Neural progenitor cell (in vitro differentiated cells): ENCODE data around the gene S100A6. TPM values are rescaled to one million over a fixed set of nuclear protein-coding genes. Genes with fewer than 3 reads are reported as not detected.

ENCODE experiments used
- DNase-seq: peaks from one replicate; pipeline ENCODE4 v3.0.0-alpha.2; 2016; ENCODE audit warnings: low spot score
- H2AFZ ChIP-seq: fragments of 200-600 bp; sonication (generic); replicated peaks from 2 replicates; pipeline ENCODE4 v1.6.1; 2016; ENCODE audit warnings: antibody characterized with exemption
- H3F3A ChIP-seq: fragments of 200-600 bp; sonication (generic); 2 replicates; pipeline ENCODE4 v1.6.1; 2016; ENCODE audit warnings: antibody characterized with exemption, low read depth
- H3K27ac ChIP-seq: fragments of 200-600 bp; sonication (generic); 2 replicates; pipeline ENCODE4 v1.5.1; 2016; ENCODE audit warnings: mild to moderate bottlenecking
- H3K27me3 ChIP-seq: fragments of 200-600 bp; sonication (generic); 2 replicates; pipeline ENCODE4 v1.6.1; 2016; ENCODE audit warnings: mild to moderate bottlenecking, moderate library complexity
- H3K36me3 ChIP-seq: fragments of 200-600 bp; sonication (generic); 2 replicates; pipeline ENCODE4 v1.5.1; 2016
- H3K4me1 ChIP-seq: fragments of 200-600 bp; sonication (generic); 2 replicates; pipeline ENCODE4 v1.6.1; 2016; ENCODE audit warnings: mixed run types
- H3K4me2 ChIP-seq: fragments of 200-600 bp; sonication (generic); 2 replicates; pipeline ENCODE4 v1.6.1; 2016
- H3K4me3 ChIP-seq: fragments of 200-600 bp; sonication (generic); 2 replicates; pipeline ENCODE4 v1.5.1; 2016
- H3K79me2 ChIP-seq: fragments of 200-600 bp; sonication (generic); 2 replicates; pipeline ENCODE4 v1.6.1; 2016; ENCODE audit warnings: low read depth
- H3K9ac ChIP-seq: fragments of 200-600 bp; sonication (generic); 2 replicates; pipeline ENCODE4 v1.6.1; 2016
- H3K9me3 ChIP-seq: fragments of 200-600 bp; sonication (generic); 2 replicates; pipeline ENCODE4 v1.5.1; 2016; ENCODE audit warnings: low read depth
- H4K20me1 ChIP-seq: fragments of 200-600 bp; sonication (generic); 2 replicates; pipeline ENCODE4 v1.6.1; 2016; ENCODE audit warnings: low read depth
- H3K27ac Mint-ChIP-seq: 3 replicates; pipeline ENCODE4 v1.8.0; 2021; ENCODE audit warnings: mixed read lengths
- H3K27me3 Mint-ChIP-seq: 2 replicates; pipeline ENCODE4 v1.8.0; 2022; ENCODE audit warnings: low read depth, mild to moderate bottlenecking, inconsistent platforms, moderate library complexity, mixed read lengths; ENCODE audit not compliant: insufficient read depth
- H3K36me3 Mint-ChIP-seq: 3 replicates; pipeline ENCODE4 v1.8.0; 2021; ENCODE audit warnings: mixed read lengths
- H3K4me1 Mint-ChIP-seq: 3 replicates; pipeline ENCODE4 v1.8.0; 2021; ENCODE audit warnings: mixed read lengths
- H3K4me3 Mint-ChIP-seq: 3 replicates; pipeline ENCODE4 v1.8.0; 2021; ENCODE audit warnings: mild to moderate bottlenecking, moderate library complexity, mixed read lengths
- H3K9me3 Mint-ChIP-seq: 3 replicates; pipeline ENCODE4 v1.8.0; 2020; ENCODE audit warnings: mixed read lengths
- EZH2 ChIP-seq: fragments of 200-600 bp; sonication (generic); IDR thresholded peaks from 2 replicates; pipeline ENCODE4 v1.6.1; 2017; ENCODE audit warnings: antibody characterized with exemption, mild to moderate bottlenecking, moderate library complexity
- EZH2phosphoT487 ChIP-seq: fragments of 200-600 bp; sonication (generic); IDR thresholded peaks from 2 replicates; pipeline ENCODE4 v1.6.1; 2017; ENCODE audit warnings: antibody characterized with exemption
- total RNA-seq: library from RNA; depleted of rRNA; stranded (reverse); fragments of >200 nt; gene quantifications from 2 replicates; pipeline ENCODE4 v1.2.3, GENCODE V29; 2015; ENCODE audit warnings: low replicate concordance
- TF ChIP-seq, protein P1 (sequence below): fragments of 200-600 bp; sonication (generic); IDR thresholded peaks from 2 replicates; pipeline ENCODE4 v1.5.1; 2017; ENCODE audit warnings: antibody characterized with exemption, mild to moderate bottlenecking

The S100A6 gene
- total RNA-seq, 1 donor from 2014 or later, result not detected

DNA sequence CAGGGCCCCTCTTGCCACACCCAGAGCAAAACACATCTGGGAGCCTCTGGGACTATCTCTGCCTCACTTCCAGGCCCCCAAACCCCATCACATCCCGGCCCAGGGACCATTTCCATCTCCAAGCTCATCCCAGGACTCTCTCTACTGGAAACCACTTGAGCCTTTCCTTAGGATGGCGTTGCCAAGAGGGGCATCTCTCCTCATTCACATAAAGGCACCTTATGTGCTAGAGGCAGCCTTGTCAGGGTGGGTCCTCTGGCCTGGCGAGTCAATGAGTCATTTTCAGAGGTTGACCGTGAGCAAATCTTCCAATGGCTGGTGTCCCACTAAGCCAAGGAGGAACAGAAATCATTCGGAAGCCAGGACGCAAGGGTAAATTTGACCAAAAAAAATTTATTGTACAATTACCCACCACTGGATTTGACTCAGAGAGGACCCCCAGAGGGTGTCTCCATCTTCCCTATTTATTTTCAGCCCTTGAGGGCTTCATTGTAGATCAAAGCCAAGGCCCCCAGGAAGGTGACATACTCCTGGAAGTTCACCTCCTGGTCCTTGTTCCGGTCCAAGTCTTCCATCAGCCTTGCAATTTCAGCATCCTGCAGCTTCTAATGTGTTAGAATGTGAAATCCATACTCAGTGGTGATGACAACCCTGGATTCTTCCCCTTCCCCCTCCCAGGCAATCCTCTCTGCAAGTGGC lies 1.4 kb downstream of the S100A6 start:
- no peak overlapping the region for H3K9ac ChIP-seq
- H3K4me1 ChIP-seq, result peaks cover 22% of the 10 kb centered on the region
- Mint-ChIP-seq H3K4me3 (no peak overlapping the region), H3K27me3 (peaks cover 9% of the 10 kb centered on the region), H3K27ac (no peak overlapping the region), H3K4me1 (peaks cover 35% of the 10 kb centered on the region), H3K9me3 (peaks cover 2% of the 10 kb centered on the region), H3K36me3 (no peaks in the 10 kb centered on the region)
- no peaks in the 10 kb centered on the region for H3K9me3 ChIP-seq
- no peaks in the 10 kb centered on the region for H3K36me3 ChIP-seq
- H3K79me2 ChIP-seq, result no peaks in the 10 kb centered on the region
- no peak overlapping the region for H3K27ac ChIP-seq
- no peak overlapping the region for H3K4me3 ChIP-seq
- no peaks in the 10 kb centered on the region for H3K27me3 ChIP-seq
- H3K4me2 ChIP-seq, result no peak overlapping the region
- no peaks in the 10 kb centered on the region for H4K20me1 ChIP-seq
- no peak for DNase-seq
- TF ChIP-seq EZH2, result no peak
- peaks cover 15% of the 10 kb centered on the region for H3F3A ChIP-seq
- H2AFZ ChIP-seq, result no peak overlapping the region

DNA sequence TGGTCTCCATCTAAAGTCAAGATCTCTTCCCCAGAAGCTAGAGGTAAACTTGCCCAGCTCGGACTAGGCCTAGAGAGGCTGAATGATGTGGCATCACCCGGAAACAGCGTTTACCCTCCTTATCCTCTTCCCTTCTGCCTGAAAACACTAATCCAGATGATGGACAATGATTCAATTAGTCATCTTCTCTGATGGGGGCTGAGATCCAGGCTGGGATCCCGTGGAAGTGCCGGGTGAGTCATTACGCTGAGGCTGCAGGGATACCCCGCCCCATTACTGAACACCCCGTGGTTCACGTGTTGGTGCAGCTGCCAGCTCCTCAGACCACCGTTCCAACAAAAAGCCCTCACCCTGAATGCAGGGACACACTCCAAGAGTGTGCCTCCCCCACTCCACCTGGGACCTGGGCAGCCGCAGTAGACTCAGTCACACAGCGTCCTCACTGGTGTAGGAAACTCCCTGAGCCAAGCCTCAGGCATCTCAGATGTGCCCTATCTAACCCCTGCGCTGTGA lies 2.0 kb downstream of the S100A6 start:
- H4K20me1 ChIP-seq, result no peaks in the 10 kb centered on the region
- H3K27ac ChIP-seq, result no peak overlapping the region
- Mint-ChIP-seq H3K27me3 (peaks cover 6% of the 10 kb centered on the region), H3K9me3 (peaks cover 2% of the 10 kb centered on the region), H3K4me1 (peaks cover 35% of the 10 kb centered on the region), H3K4me3 (peak overlapping the region; percentile 68), H3K27ac (peak overlapping the region; percentile 44), H3K36me3 (no peaks in the 10 kb centered on the region)
- peaks cover 15% of the 10 kb centered on the region for H3F3A ChIP-seq
- peaks cover 22% of the 10 kb centered on the region for H3K4me1 ChIP-seq
- no peaks in the 10 kb centered on the region for H3K27me3 ChIP-seq
- no peaks in the 10 kb centered on the region for H3K79me2 ChIP-seq
- no peaks in the 10 kb centered on the region for H3K9me3 ChIP-seq
- H3K9ac ChIP-seq, result no peak overlapping the region
- no peak for DNase-seq
- no peak for TF ChIP-seq EZH2phosphoT487
- TF ChIP-seq, protein P1, sequence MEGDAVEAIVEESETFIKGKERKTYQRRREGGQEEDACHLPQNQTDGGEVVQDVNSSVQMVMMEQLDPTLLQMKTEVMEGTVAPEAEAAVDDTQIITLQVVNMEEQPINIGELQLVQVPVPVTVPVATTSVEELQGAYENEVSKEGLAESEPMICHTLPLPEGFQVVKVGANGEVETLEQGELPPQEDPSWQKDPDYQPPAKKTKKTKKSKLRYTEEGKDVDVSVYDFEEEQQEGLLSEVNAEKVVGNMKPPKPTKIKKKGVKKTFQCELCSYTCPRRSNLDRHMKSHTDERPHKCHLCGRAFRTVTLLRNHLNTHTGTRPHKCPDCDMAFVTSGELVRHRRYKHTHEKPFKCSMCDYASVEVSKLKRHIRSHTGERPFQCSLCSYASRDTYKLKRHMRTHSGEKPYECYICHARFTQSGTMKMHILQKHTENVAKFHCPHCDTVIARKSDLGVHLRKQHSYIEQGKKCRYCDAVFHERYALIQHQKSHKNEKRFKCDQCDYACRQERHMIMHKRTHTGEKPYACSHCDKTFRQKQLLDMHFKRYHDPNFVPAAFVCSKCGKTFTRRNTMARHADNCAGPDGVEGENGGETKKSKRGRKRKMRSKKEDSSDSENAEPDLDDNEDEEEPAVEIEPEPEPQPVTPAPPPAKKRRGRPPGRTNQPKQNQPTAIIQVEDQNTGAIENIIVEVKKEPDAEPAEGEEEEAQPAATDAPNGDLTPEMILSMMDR, result no peak
- no peak for TF ChIP-seq EZH2
- peak overlapping the region; percentile 93 for H2AFZ ChIP-seq
- no peaks in the 10 kb centered on the region for H3K36me3 ChIP-seq
- H3K4me2 ChIP-seq, result peak overlapping the region; percentile 72
- peak overlapping the region; percentile 31 for H3K4me3 ChIP-seq

DNA sequence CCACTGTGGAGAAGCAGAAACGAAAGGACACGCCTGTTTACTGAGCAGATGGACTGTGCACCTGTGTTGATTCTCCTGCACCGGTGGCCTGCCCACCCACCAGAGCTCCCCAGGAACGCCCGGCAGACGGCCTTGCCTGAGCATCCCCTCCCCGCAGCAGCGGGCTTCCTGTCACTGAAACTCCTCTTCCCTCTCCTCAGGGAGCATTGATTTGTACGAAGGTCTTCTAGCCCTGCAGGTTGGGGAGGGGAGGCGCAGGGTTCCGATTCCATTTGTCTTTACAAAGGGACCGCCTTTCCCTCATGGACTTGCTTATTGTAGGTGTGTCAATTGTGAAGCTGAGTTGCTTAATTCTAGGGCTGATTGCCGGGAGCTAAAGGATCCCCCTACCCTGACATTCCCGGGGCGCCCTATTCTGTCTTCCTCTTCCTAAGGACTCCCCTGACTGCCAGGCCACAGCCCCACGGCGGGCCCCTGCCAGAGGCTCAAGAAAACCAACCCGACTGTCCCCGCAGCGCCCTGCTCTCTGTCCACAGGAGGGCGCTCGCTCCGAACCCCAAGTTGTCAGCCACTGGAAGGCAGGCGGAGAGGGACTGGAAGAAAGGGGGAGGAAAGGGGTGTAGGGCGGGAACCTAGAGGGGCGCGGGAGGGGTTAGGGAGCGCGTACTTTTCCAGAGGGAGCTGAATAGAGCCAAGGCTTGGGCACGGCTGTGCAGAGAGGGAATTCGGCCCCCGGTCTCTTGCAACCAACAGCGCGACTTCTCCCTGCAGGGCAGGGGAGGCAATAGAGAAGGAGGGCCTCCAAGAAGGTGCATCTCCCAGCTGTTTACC lies 2.8 kb downstream of the S100A6 start:
- no peak for TF ChIP-seq EZH2
- TF ChIP-seq, protein P1, result peak; percentile 97
- Histone ChIP-seq H3K9me3 (no peaks in the 10 kb centered on the region), H3K9ac (no peak overlapping the region), H3K27ac (no peak overlapping the region), H3K36me3 (no peaks in the 10 kb centered on the region), H3K4me2 (peak overlapping the region; percentile 72), H3F3A (peaks cover 15% of the 10 kb centered on the region), H2AFZ (peak overlapping the region; percentile 93), H3K4me1 (peaks cover 17% of the 10 kb centered on the region), H3K27me3 (no peaks in the 10 kb centered on the region), H4K20me1 (no peaks in the 10 kb centered on the region), H3K79me2 (no peaks in the 10 kb centered on the region), H3K4me3 (peak overlapping the region; percentile 31)
- H3K9me3 Mint-ChIP-seq, result peaks cover 2% of the 10 kb centered on the region
- H3K4me3 Mint-ChIP-seq, result peak overlapping the region; percentile 68
- H3K4me1 Mint-ChIP-seq, result peaks cover 29% of the 10 kb centered on the region
- H3K27me3 Mint-ChIP-seq, result peaks cover 6% of the 10 kb centered on the region
- no peaks in the 10 kb centered on the region for H3K36me3 Mint-ChIP-seq
- DNase-seq, result peak; percentile 95
- H3K27ac Mint-ChIP-seq, result peak overlapping the region; percentile 44
